Muscle of arm (tissue), 12 donors: ENCODE measurements around the gene FMOD. TPM values are rescaled to one million over a fixed set of nuclear protein-coding genes. Genes with fewer than 3 reads are reported as not detected.

Experiments
- polyA plus RNA-seq, 12 donors: library from polyadenylated mRNA; unstranded; fragments of 120-200 nt; gene quantifications; one replicate each; pipeline ENCODE4 v1.2.1, GENCODE V29; 2013; ENCODE audit not compliant: insufficient read length in 12 of 12

The FMOD gene
- polyA plus RNA-seq, 12 donors: 58.3 to 225 (median 113) TPM; not detected in 1

Other genes with a start within 250 kb of the FMOD start
- 1 to 10 TPM in 10 of 12 donors, not detected in 2; 2.1 to 8.3 (median 3.2) TPM for gene ADORA1, start 223.4 kb downstream of the FMOD start, polyA plus RNA-seq
- gene MYBPH, start 175.3 kb downstream of the FMOD start, polyA plus RNA-seq: 100 to 1,000 TPM in 11 of 12 donors, not detected in 1; 134 to 423 (median 239) TPM
- 1 to 10 TPM in 3 of 12 donors, under 1 TPM in 7, not detected in 2; 0.16 to 4.6 (median 0.78) TPM for gene CHI3L1, start 164.4 kb downstream of the FMOD start, polyA plus RNA-seq
- under 1 TPM in 10 of 12 donors, not detected in 2; 0.20 to 0.91 (median 0.58) TPM for gene CHIT1, start 121.4 kb downstream of the FMOD start, polyA plus RNA-seq
- gene BTG2, start 45.6 kb downstream of the FMOD start, polyA plus RNA-seq: 100 to 1,000 TPM in 3 of 12 donors, 10 to 100 TPM in 8, not detected in 1; 63.4 to 246 (median 81.3) TPM
- gene PRELP, start 124.7 kb upstream of the FMOD start, polyA plus RNA-seq: 10 to 100 TPM in 2 of 12 donors, 1 to 10 TPM in 9, not detected in 1; 1.3 to 23.8 (median 2.9) TPM
- not detected for gene OPTC, start 143.0 kb upstream of the FMOD start, polyA plus RNA-seq